IPS DF 19.7 (cell line): ENCODE data around the gene PROZ.
"Not testable (repeated sequence)": the region's sequence is repeated elsewhere in the genome, so short reads cannot be mapped to it uniquely, and the experiment has no call there.

ENCODE experiments used
- DNase-seq: peaks from one replicate; pipeline ENCODE4 v3.0.0-alpha.2; 2013; ENCODE audit warnings: low read depth, low spot score

Gene PROZ

GRCh38 chr13:113157929-113158747, at the start of gene PROZ:
Gene PROZ, plus strand, starts transcription at chr13:113158648. Its CDS starts 13 bp downstream, at chr13:113158661.
- no peak for DNase-seq

GRCh38 chr13:113109151-113110047, 49.0 kb upstream of the PROZ start:
- DNase-seq = no peak

GRCh38 chr13:113110048-113110851, 48.2 kb upstream of the PROZ start:
- no peak for DNase-seq

- no peak for DNase-seq
Measured at GRCh38 chr13:113110852-113111315, 47.6 kb upstream of the PROZ start.

- not testable (repeated sequence) for DNase-seq
Measured at GRCh38 chr13:113111821-113112220, 46.6 kb upstream of the PROZ start.

- DNase-seq = not testable (repeated sequence)
Measured at GRCh38 chr13:113112475-113112874, 46.0 kb upstream of the PROZ start.

- DNase-seq = no peak
Measured at GRCh38 chr13:113112893-113113845, 45.3 kb upstream of the PROZ start.

- DNase-seq = no peak
Measured at GRCh38 chr13:113113846-113114271, 44.6 kb upstream of the PROZ start.

- no peak for DNase-seq
Measured at GRCh38 chr13:113114511-113115362, 43.7 kb upstream of the PROZ start.

GRCh38 chr13:113115363-113116205, 42.9 kb upstream of the PROZ start:
- DNase-seq = no peak

GRCh38 chr13:113116206-113116800, 42.1 kb upstream of the PROZ start:
- DNase-seq = no peak

GRCh38 chr13:113116871-113117271, 41.6 kb upstream of the PROZ start:
- DNase-seq = no peak

- no peak for DNase-seq
Measured at GRCh38 chr13:113117335-113117872, 41.0 kb upstream of the PROZ start.

- no peak for DNase-seq
Measured at GRCh38 chr13:113117911-113118260, 40.6 kb upstream of the PROZ start.

GRCh38 chr13:113118261-113119021, 40.0 kb upstream of the PROZ start:
- DNase-seq = no peak

- no peak for DNase-seq
Measured at GRCh38 chr13:113119166-113119821, 39.2 kb upstream of the PROZ start.

- DNase-seq = no peak
Measured at GRCh38 chr13:113119822-113120189, 38.6 kb upstream of the PROZ start.
